ENCODE measurements around the gene TPCN1.

TPCN1 gene

GRCh38 chr12:113226696-113227568, 5.7 kb downstream of the TPCN1 start:
- no peak for DNase-seq

GRCh38 chr12:113227686-113228391, 6.6 kb downstream of the TPCN1 start:
- DNase-seq: no peak

DNA sequence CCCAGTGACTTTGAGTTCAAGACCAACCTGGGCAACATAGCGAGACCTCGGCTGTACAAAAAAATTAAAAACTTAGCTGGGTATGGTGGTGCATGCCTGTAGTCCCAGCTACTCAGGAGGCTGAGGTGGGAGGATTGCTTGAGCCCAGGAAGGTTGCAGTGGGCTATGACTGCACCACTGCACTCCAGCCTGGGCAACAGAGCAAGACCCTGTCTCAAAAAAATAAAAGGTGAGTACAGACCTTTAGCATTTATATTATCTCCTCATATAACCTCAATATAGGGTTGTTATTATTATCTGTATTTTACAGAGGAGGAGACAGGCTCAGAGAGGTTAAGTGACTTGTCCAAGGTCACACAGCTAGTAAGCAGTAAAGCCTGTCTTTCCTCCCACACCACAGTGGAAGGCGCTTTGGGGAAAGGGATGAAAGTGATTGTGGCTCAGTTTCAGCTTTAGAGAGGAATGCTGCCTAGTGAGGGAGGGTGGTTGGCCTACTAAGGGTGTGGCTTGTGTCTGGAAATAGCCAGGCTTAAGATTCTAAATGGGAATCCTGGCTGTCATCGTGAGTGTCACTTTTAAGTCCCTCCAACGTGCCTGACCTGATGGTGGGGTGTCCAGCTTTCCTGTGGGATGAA, 7.2 kb downstream of the TPCN1 start:
- DNase-seq: no peak

DNA sequence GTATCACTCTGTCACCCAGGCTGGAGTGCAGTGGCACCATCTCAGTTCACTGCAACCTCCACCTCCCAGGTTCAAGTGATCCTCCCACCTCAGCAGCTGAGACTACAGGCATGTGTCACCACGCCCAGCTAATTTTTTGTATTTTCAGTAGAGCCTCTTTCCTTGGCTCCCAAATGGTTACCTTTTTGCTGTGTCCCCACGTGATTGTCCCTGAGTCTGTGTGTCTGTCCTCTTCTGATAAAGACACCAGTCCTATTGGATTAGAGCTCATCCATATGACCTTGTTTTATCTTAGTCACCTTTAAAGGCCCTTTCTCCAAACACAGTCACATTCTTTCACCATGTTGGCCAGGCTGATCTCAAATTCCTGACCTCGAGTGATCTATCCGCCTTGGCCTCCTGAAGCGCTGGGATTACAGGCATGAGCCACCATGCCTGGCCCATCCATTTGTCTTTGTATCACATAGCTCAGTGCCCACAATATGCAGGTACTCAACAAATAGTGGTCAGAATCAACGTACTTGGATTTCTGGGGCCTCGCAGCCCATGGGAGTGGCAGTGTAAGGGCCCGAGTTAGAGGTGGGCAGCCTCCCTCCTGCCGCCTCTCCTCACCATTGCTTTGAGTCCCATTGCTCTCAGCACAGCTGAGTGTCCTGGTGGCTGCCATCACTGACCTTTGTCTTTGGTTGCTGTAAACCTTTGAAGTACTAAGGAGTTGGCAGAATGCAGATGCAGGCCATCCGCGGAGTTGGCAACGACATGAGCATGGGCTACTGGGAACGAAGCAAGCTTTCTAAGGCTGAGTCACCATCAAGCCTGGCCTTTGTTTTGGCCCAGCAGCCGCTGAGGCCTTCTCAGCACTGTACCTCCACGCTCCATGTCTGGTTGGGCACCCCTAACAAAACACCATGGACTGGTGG, 9.3 kb downstream of the TPCN1 start:
- no peak for DNase-seq

- peak; percentile 81 for DNase-seq
Observed at GRCh38 chr12:113231235-113232088, 10.2 kb downstream of the TPCN1 start.

GRCh38 chr12:113232089-113232839, 11.0 kb downstream of the TPCN1 start:
- DNase-seq: no peak

DNA sequence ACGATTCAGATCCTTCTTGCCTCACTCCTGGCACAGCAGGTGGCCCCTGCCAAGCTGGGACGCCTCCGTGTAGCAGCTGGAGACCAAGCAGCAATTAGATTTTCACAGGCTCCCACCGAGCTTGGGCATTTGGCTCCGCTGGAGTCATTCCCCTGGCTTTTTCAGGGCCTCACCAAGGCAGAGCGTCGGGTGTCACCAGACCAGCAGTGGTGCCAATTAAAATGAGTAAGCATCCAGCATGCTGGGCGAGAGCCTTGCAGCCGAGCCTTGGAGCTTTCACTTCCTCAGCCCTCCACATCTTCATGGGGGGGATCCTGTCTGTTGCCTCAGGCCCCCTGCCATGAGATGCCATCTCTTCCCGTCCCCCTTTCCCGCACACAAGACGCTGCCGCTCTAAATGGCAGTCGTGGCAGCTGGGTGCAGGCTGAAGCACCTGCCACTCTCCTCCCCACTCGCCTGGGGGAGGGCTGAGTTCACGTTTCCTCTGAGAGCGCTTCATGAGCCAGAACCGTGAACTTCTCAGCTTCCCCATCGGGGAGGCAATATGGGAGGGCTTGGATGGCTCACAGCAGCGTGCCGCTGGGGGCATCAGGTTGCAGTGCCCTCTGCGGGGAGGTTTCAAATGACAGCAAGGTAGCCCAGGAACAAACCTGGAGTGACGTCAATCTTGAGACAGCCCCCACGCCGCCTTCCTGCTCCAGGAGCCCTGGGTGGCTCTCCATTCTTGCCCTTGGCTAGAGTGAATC, 11.7 kb downstream of the TPCN1 start:
- no peak for DNase-seq

- no peak for DNase-seq
Observed at GRCh38 chr12:113233967-113234366, 12.7 kb downstream of the TPCN1 start.

DNA sequence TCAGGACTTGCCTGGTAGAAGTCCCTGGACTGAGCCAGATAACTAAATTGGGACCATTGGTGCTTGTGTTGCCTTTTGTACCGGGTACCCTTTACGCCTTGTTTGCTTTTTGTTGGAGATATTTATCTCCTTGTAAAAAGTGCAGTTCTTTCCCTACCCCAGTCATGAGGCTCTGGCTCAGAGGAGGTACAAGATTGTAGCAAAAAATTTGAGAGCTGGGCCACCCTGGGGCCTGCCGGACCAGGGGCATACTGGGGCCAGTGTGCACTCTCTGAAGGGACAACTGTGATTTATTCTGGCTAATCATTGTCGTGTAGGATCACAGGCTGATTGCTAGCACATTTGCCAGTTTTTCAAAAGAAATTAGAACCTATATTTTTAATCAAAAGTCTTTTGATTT, 13.2 kb downstream of the TPCN1 start:
- DNase-seq: no peak

DNA sequence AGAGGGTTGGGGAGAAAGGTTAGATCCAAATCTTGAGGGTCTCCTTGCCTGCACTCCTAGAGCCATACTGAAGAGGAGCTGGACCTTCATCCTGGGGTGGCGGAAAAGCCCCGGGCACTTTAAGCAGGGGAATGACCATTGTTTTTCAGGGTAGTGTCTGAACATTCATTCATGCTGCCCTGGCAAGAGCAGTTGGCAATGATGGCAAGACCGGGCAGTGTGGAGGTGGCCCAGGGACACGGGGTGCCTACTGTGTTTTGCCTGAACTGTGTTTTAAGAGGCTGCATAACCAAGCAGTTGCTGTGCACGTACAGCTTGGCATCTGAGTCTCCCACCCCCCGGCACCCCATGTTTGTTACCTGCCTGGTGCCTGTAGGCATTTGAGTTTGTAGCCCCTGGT, 14.7 kb downstream of the TPCN1 start:
- DNase-seq: no peak

GRCh38 chr12:113236539-113237399, 15.5 kb downstream of the TPCN1 start:
- no peak for DNase-seq

DNA sequence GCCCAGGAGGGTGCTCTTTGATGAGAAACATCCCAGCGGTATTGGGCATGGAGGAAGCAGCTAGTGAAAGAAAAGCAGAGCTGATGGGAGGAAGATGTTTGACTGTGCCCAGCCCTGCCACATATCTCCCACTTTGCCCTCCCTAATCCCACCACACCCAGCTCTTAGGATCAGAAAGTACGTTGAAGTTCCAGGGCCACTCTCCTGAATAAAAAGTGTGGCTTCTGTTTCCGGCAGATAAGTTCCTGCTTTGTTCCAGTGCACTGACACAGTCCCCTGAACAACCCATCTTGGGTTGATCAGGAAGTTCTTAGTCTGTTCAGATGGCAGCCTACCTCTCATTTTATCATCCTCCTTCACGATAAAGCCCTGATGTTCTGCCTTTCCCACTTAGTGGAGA, 16.5 kb downstream of the TPCN1 start:
- no peak for DNase-seq

GRCh38 chr12:113238309-113238708, 17.0 kb downstream of the TPCN1 start:
- no peak for DNase-seq

- no peak for DNase-seq
Observed at GRCh38 chr12:113239288-113239771, 18.1 kb downstream of the TPCN1 start.

GRCh38 chr12:113239811-113240331, 18.6 kb downstream of the TPCN1 start:
- no peak for DNase-seq

- DNase-seq: no peak
Observed at GRCh38 chr12:113240395-113240794, 19.1 kb downstream of the TPCN1 start.

- DNase-seq: peak; percentile 85
Observed at GRCh38 chr12:113241191-113242025, 20.1 kb downstream of the TPCN1 start.

GRCh38 chr12:113242026-113242418, 20.8 kb downstream of the TPCN1 start:
- peak; percentile 69 for DNase-seq
